AG04450 (cell line): ENCODE measurements around the gene PCNX2. TPM values are rescaled to one million over a fixed set of nuclear protein-coding genes. Genes with fewer than 3 reads are reported as not detected.

ENCODE experiments used
- CTCF ChIA-PET: fragments of 300-600, 350-600 bp; formaldehyde crosslinking; extraction: SDS; loops from one replicate; lab custom pipeline; 2022; ENCODE audit warnings: antibody characterized with exemption, inconsistent platforms; lab: Charles Lee
- POLR2A ChIA-PET: fragments of 350-600 bp; formaldehyde crosslinking; extraction: SDS; loops from one replicate; lab custom pipeline; 2021; ENCODE audit warnings: antibody characterized with exemption, inconsistent platforms; lab: Yijun Ruan, JAX
- DNase-seq: peaks from one replicate; pipeline ENCODE4 v3.0.0-alpha.2; 2011; ENCODE audit warnings: low read depth, low spot score
- H3K27ac ChIP-seq: one replicate; pipeline ENCODE4 v1.5.1; 2012; ENCODE audit warnings: low read depth, low read length, control low read depth
- H3K27me3 ChIP-seq: one replicate; pipeline ENCODE4 v1.6.0; 2012; ENCODE audit warnings: low read length; ENCODE audit not compliant: control insufficient read depth, insufficient read depth
- H3K4me3 ChIP-seq: 2 replicates; pipeline ENCODE4 v1.5.1; 2011; ENCODE audit warnings: mild to moderate bottlenecking, low read depth, low read length, control low read depth
- H3K9me3 ChIP-seq: 2 replicates; pipeline ENCODE4 v1.5.1; 2012; ENCODE audit warnings: low read length; ENCODE audit not compliant: control insufficient read depth, insufficient read depth
- polyA plus RNA-seq: library from polyadenylated mRNA; depleted of rRNA; stranded (reverse); fragments of >200 nt; gene quantifications from 2 replicates; pipeline ENCODE4 v1.2.3, GENCODE V29; 2011
- TF ChIP-seq, protein P1 (sequence below): IDR thresholded peaks from 2 replicates; pipeline ENCODE4 v1.5.1; 2011; ENCODE audit warnings: low read depth, low read length, control low read depth, inconsistent platforms

PCNX2 gene
- polyA plus RNA-seq, 1 experiment: 29.8 TPM

DNA sequence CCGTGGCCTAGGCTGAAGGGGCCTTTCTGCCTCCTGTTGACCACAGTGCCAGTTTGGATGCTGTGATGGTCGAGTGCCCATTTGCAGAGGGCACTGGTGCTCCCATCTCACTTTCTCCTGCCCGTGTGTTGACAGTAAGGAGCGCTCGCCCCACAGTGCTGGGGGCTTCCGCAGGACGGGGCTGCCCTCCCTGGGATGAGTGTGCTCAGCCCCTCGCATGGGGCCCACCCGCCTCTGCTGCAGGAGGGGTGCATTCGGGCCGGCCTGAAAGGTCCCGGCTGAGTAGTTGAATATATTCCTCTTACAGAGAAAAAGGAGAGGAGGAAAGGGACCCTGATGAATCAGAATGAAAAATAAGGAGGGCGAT, 307.8 kb downstream of the PCNX2 start:
- TF ChIP-seq, protein P1, sequence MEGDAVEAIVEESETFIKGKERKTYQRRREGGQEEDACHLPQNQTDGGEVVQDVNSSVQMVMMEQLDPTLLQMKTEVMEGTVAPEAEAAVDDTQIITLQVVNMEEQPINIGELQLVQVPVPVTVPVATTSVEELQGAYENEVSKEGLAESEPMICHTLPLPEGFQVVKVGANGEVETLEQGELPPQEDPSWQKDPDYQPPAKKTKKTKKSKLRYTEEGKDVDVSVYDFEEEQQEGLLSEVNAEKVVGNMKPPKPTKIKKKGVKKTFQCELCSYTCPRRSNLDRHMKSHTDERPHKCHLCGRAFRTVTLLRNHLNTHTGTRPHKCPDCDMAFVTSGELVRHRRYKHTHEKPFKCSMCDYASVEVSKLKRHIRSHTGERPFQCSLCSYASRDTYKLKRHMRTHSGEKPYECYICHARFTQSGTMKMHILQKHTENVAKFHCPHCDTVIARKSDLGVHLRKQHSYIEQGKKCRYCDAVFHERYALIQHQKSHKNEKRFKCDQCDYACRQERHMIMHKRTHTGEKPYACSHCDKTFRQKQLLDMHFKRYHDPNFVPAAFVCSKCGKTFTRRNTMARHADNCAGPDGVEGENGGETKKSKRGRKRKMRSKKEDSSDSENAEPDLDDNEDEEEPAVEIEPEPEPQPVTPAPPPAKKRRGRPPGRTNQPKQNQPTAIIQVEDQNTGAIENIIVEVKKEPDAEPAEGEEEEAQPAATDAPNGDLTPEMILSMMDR: no peak
- Histone ChIP-seq H3K4me3 (no peak overlapping the region), H3K27me3 (no peaks in the 10 kb centered on the region), H3K9me3 (peaks cover 5% of the 10 kb centered on the region; the same call in 1 of the 2 replicates), H3K27ac (no peak overlapping the region)
- no peak for DNase-seq
- ChIA-PET POLR2A (no interaction called here), CTCF (no interaction called here)

DNA sequence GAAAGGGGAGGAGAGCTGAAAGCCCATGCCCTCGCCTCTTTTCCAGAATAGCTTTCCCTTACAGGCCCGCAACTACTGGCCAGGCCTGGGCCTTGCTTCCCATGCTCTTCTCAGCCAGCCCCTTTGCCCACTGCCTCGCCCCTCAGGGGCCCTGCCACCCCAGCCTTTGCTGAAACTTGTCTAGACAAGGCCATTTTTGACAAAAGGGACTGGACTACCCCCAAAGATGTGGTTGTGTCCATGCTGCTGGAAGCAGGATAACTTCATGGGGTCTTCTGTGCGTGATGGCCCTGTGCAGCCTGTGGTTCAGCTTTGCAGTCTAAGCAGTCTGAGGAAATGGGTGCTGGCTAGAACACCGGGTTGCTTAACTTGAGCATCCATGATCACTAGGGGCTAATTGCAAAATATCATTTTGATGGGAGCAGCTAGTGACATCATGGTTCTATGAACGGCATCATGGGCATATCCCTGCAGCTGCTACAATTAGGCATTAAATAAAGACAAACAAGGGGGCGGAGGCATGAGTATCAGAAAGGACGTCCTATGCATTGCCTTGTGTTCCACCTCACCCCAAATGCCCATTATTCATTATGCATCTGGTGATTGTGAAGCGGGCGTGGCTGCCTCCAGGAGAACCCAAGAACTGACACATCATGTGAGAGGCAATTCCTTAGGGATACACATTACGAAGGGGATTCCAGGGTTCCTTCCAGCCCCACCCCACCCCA, 308.3 kb downstream of the PCNX2 start:
- TF ChIP-seq, protein P1: no peak
- DNase-seq: no peak
- peaks cover 5% of the 10 kb centered on the region; the same call in 1 of the 2 replicates for H3K9me3 ChIP-seq
- H3K27ac ChIP-seq: no peak overlapping the region
- ChIA-PET CTCF (no interaction called here), POLR2A (no interaction called here)
- H3K27me3 ChIP-seq: no peaks in the 10 kb centered on the region
- H3K4me3 ChIP-seq: no peak overlapping the region

DNA sequence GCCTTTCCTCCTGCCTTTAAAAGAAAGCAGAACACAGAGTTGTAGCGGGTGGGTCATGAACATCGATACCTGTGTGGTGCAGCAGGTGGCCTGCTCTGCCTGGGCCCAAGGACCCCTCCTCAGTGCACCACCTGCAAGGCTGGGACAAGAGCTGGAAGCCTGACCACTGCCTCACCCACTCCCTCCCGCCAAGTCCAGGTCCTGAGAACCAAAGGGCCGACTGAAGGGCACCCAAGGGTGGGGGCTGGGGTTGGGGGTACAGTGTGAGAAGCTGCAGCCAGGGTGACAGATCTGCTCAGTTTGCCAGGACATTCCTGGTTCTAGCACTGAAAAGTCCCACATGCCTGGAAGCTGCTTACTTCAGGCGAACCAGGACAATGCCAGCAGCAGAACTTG, 309.0 kb downstream of the PCNX2 start:
- Histone ChIP-seq H3K9me3 (peaks cover 5% of the 10 kb centered on the region; the same call in 1 of the 2 replicates), H3K27ac (no peak overlapping the region), H3K4me3 (no peak overlapping the region), H3K27me3 (no peaks in the 10 kb centered on the region)
- POLR2A ChIA-PET: interaction anchor here (0.9 kb wide), 1 partner anchor 10 kb away, joined by 3 read pairs; no protein-coding TSS in a partner anchor
- TF ChIP-seq, protein P1: no peak
- CTCF ChIA-PET: no interaction called here
- DNase-seq: no peak

DNA sequence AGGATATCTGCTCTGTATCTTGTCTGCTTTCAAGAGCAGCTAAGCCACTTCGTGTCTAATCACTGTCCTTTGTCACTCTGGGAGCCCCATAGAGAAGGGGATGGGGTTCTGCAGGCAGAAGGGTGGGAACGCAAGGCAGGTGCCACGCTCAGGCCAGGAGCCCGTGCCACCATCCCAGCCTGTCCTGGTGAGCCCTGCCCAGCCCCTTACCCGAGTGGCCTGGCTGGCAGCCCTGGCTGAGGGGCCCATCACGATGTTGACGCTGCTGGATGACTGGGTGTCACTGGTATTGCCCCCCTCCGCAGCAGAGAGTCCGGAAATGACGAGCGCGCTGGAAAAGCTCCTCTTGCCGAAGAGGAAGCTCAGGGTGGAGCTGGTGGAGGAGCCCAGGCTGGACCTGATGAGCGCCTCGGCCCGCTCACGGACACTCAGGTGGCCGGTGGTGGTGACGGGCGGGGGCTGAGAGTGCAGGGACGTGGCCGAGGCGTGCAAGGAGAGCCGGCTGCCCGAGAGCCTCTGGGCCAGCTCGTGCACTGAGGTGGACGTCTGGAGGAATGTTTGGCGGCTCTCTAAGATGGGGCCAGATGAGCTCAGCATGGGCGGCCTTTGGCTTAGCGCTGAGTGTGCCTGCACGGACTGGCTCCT, 309.5 kb downstream of the PCNX2 start:
- TF ChIP-seq, protein P1: no peak
- POLR2A ChIA-PET: interaction anchor here (0.9 kb wide), 1 partner anchor 10 kb away, joined by 3 read pairs; no protein-coding TSS in a partner anchor
- CTCF ChIA-PET: no interaction called here

More for the DNA sequence above, 309.5 kb downstream of the PCNX2 start:
- no peak overlapping the region for H3K4me3 ChIP-seq
- H3K27ac ChIP-seq: no peak overlapping the region
- H3K9me3 ChIP-seq: peaks cover 5% of the 10 kb centered on the region; the same call in 1 of the 2 replicates
- no peak for DNase-seq
- no peaks in the 10 kb centered on the region for H3K27me3 ChIP-seq
